ENCODE measurements around the gene PRELP.

GRCh38 chr1:203454986-203455471 is 20.6 kb upstream of the PRELP start:
- TF ChIP-seq POLR2A (IDR thresholded peaks at IDR 0.05; ENCODE audit: low read depth), result no peak
- TF ChIP-seq CTCF (IDR thresholded peaks at IDR 0.05), result no peak
- no peak for TF ChIP-seq EP300 (IDR thresholded peaks at IDR 0.05)
- TF ChIP-seq POLR2AphosphoS5 (IDR thresholded peaks at IDR 0.05), result no peak
